Measurements from ENCODE around the gene USP10. TPM values are rescaled to one million over a fixed set of nuclear protein-coding genes. Genes with fewer than 3 reads are reported as not detected.

USP10 gene
- total RNA-seq, 1 experiment from 2014 or later, result 50.4 TPM

- no peak overlapping the region for H3K9ac ChIP-seq (ENCODE audit: low read length)
- no peaks in the 10 kb centered on the region for H3K36me3 ChIP-seq (ENCODE audit: low read depth, low read length)
- no peak overlapping the region for H3K27ac ChIP-seq (ENCODE audit: low read length)
- no peaks in the 10 kb centered on the region for H3K9me2 ChIP-seq (replicated peaks; ENCODE audit: low read length)
- no peaks in the 10 kb centered on the region for H3K27me3 ChIP-seq (ENCODE audit: low read length)
- no peak overlapping the region for H3K4me2 ChIP-seq (ENCODE audit: low read length)
- H3F3A ChIP-seq (ENCODE audit: low read length, unreplicated experiment), result no peaks in the 10 kb centered on the region
- ATAC-seq, result no peak
- no TSS peak for BruUV-seq (replicated peaks)
- H2AFZ ChIP-seq (ENCODE audit: low read length), result no peak overlapping the region
- no peak for TF ChIP-seq EZH2 (IDR thresholded peaks at IDR 0.05; ENCODE audit: low read length, unreplicated experiment)
- no peak for TF ChIP-seq CTCF (conservative IDR thresholded peaks at IDR 0.05; ENCODE audit: low read depth, low read length)
- no peak for TF ChIP-seq EZH2phosphoT487 (IDR thresholded peaks at IDR 0.05; ENCODE audit: borderline replicate concordance, low read length)
- intact Hi-C loops (cut with micrococcal nuclease), result no loop called here
- POLR2A ChIA-PET (ENCODE audit: unreplicated experiment), result no interaction called here
- H3K79me2 ChIP-seq (ENCODE audit: low read length), result no peaks in the 10 kb centered on the region
- DNase-seq, result no peak
- no peaks in the 10 kb centered on the region for H3K9me3 ChIP-seq (ENCODE audit: low read length)
- H4K20me1 ChIP-seq (ENCODE audit: low read length), result no peaks in the 10 kb centered on the region
- CTCF ChIA-PET, result no interaction called here
- H3K4me1 ChIP-seq (ENCODE audit: insufficient read depth, low read length), result no peaks in the 10 kb centered on the region
- no peak overlapping the region for H3K4me3 ChIP-seq (ENCODE audit: low read length)
Observed at GRCh38 chr16:84789431-84789830, 89.6 kb downstream of the USP10 start.

GRCh38 chr16:84790301-84790700 is 90.5 kb downstream of the USP10 start:
- no peak overlapping the region for H2AFZ ChIP-seq (ENCODE audit: low read length)

GRCh38 chr16:84791088-84791487 is 91.3 kb downstream of the USP10 start:
- no peak overlapping the region for H3K4me3 ChIP-seq (ENCODE audit: low read length)
- intact Hi-C loops (cut with micrococcal nuclease), result no loop called here
- H2AFZ ChIP-seq (ENCODE audit: low read length), result no peak overlapping the region
- H3K4me2 ChIP-seq (ENCODE audit: low read length), result no peak overlapping the region
- H3K27me3 ChIP-seq (ENCODE audit: low read length), result no peaks in the 10 kb centered on the region
- ChIA-PET CTCF (no interaction called here), POLR2A (ENCODE audit: unreplicated experiment) (no interaction called here)
- H4K20me1 ChIP-seq (ENCODE audit: low read length), result no peaks in the 10 kb centered on the region
- no peaks in the 10 kb centered on the region for H3K9me3 ChIP-seq (ENCODE audit: low read length)
- H3K27ac ChIP-seq (ENCODE audit: low read length), result no peak overlapping the region
- DNase-seq (no peak), ATAC-seq (no peak)
- no peaks in the 10 kb centered on the region for H3K4me1 ChIP-seq (ENCODE audit: insufficient read depth, low read length)
- H3F3A ChIP-seq (ENCODE audit: low read length, unreplicated experiment), result no peaks in the 10 kb centered on the region
- H3K9ac ChIP-seq (ENCODE audit: low read length), result no peak overlapping the region
- TF ChIP-seq CTCF (conservative IDR thresholded peaks at IDR 0.05; ENCODE audit: low read depth, low read length) (no peak), EZH2phosphoT487 (IDR thresholded peaks at IDR 0.05; ENCODE audit: borderline replicate concordance, low read length) (no peak), EZH2 (IDR thresholded peaks at IDR 0.05; ENCODE audit: low read length, unreplicated experiment) (no peak)
- H3K36me3 ChIP-seq (ENCODE audit: low read depth, low read length), result no peaks in the 10 kb centered on the region
- H3K79me2 ChIP-seq (ENCODE audit: low read length), result no peaks in the 10 kb centered on the region
- no peaks in the 10 kb centered on the region for H3K9me2 ChIP-seq (replicated peaks; ENCODE audit: low read length)
- no TSS peak for BruUV-seq (replicated peaks)

More at GRCh38 chr16:84790301-84790700, 90.5 kb downstream of the USP10 start:
- no peak for DNase-seq
- no peak overlapping the region for H3K27ac ChIP-seq (ENCODE audit: low read length)
- no peaks in the 10 kb centered on the region for H3K4me1 ChIP-seq (ENCODE audit: insufficient read depth, low read length)
- H3K9me3 ChIP-seq (ENCODE audit: low read length), result no peaks in the 10 kb centered on the region
- H3K4me3 ChIP-seq (ENCODE audit: low read length), result no peak overlapping the region
- no peaks in the 10 kb centered on the region for H4K20me1 ChIP-seq (ENCODE audit: low read length)
- no peak overlapping the region for H3K9ac ChIP-seq (ENCODE audit: low read length)
- no peaks in the 10 kb centered on the region for H3K36me3 ChIP-seq (ENCODE audit: low read depth, low read length)
- no peak for TF ChIP-seq EZH2 (IDR thresholded peaks at IDR 0.05; ENCODE audit: low read length, unreplicated experiment)
- no peak for TF ChIP-seq CTCF (conservative IDR thresholded peaks at IDR 0.05; ENCODE audit: low read depth, low read length)
- no peak for TF ChIP-seq EZH2phosphoT487 (IDR thresholded peaks at IDR 0.05; ENCODE audit: borderline replicate concordance, low read length)
- ChIA-PET POLR2A (ENCODE audit: unreplicated experiment) (no interaction called here), CTCF (no interaction called here)
- H3K79me2 ChIP-seq (ENCODE audit: low read length), result no peaks in the 10 kb centered on the region
- no TSS peak for BruUV-seq (replicated peaks)
- H3K9me2 ChIP-seq (replicated peaks; ENCODE audit: low read length), result no peaks in the 10 kb centered on the region
- H3K27me3 ChIP-seq (ENCODE audit: low read length), result no peaks in the 10 kb centered on the region
- ATAC-seq, result no peak
- H3K4me2 ChIP-seq (ENCODE audit: low read length), result no peak overlapping the region
- intact Hi-C loops (cut with micrococcal nuclease), result no loop called here
- no peaks in the 10 kb centered on the region for H3F3A ChIP-seq (ENCODE audit: low read length, unreplicated experiment)

All from PC-3 (cell line).